Mesenchymal stem cell (in vitro differentiated cells and primary cell): ENCODE results near the gene KDM7A.
A peak's percentile ranks its signal among the peaks of the same experiment; 100 is the strongest.

Experiments used
- DNase-seq: peaks from one replicate; pipeline ENCODE4 v3.0.0-alpha.2; 2013
- H2AFZ ChIP-seq: one replicate; pipeline ENCODE4 v1.6.1; 2013; ENCODE audit warnings: low read depth, mild to moderate bottlenecking, control low read depth, inconsistent platforms, low read length, moderate library complexity
- H2AK5ac ChIP-seq: 2 replicates; pipeline ENCODE4 v1.6.1; 2013; ENCODE audit warnings: low read length, moderate library complexity, mild to moderate bottlenecking, inconsistent platforms; ENCODE audit not compliant: severe bottlenecking
- H2BK120ac ChIP-seq: one replicate; pipeline ENCODE4 v1.6.1; 2013; ENCODE audit warnings: low read depth, mild to moderate bottlenecking, inconsistent platforms, low read length, moderate library complexity
- H2BK12ac ChIP-seq, 2 experiments: one replicate each; pipeline ENCODE4 v1.6.1; 2013; ENCODE audit warnings: inconsistent platforms in 2 of 2, low read length in 2 of 2, mild to moderate bottlenecking in 2 of 2, moderate library complexity in 2 of 2, control low read depth in 1 of 2
- H2BK15ac ChIP-seq: one replicate; pipeline ENCODE4 v1.6.1; 2013; ENCODE audit warnings: mild to moderate bottlenecking, low read depth, inconsistent platforms; ENCODE audit not compliant: poor library complexity, severe bottlenecking
- H2BK5ac ChIP-seq: 2 replicates; pipeline ENCODE4 v1.6.1; 2013; ENCODE audit warnings: low read depth, mild to moderate bottlenecking, low read length, control low read depth, inconsistent platforms; ENCODE audit not compliant: poor library complexity, severe bottlenecking
- H3K14ac ChIP-seq, 2 experiments: one replicate each; pipeline ENCODE4 v1.6.1; 2013; ENCODE audit warnings: inconsistent platforms in 2 of 2, low read length in 2 of 2, control low read depth in 1 of 2, mild to moderate bottlenecking in 1 of 2, moderate library complexity in 1 of 2
- H3K18ac ChIP-seq, 2 experiments: one replicate each; pipeline ENCODE4 v1.6.1; 2013; ENCODE audit warnings: inconsistent platforms in 2 of 2, low read length in 2 of 2, control low read depth in 1 of 2, low read depth in 1 of 2, mild to moderate bottlenecking in 1 of 2
- H3K23ac ChIP-seq, 2 experiments: one replicate each; pipeline ENCODE4 v1.6.1; 2013; ENCODE audit warnings: inconsistent platforms in 2 of 2, low read length in 2 of 2, mild to moderate bottlenecking in 2 of 2, moderate library complexity in 2 of 2, control low read depth in 1 of 2
- H3K27ac ChIP-seq: 2 replicates; pipeline ENCODE4 v1.5.1; 2013; ENCODE audit warnings: mild to moderate bottlenecking, moderate library complexity, low read length, control low read depth, inconsistent platforms; ENCODE audit not compliant: poor library complexity, severe bottlenecking
- H3K27me3 ChIP-seq, 2 experiments: 2 replicates each; pipeline versions ENCODE4 v1.6.1 to v1.7.0; 2013; ENCODE audit warnings: low read length in 2 of 2, mild to moderate bottlenecking in 2 of 2, moderate library complexity in 2 of 2, control low read depth in 1 of 2, inconsistent platforms in 1 of 2; ENCODE audit not compliant: control insufficient read depth in 1 of 2, insufficient read depth in 1 of 2
- H3K36me3 ChIP-seq, 2 experiments: 2 replicates each; pipeline versions ENCODE4 v1.6.1 to v1.7.0; 2013; ENCODE audit warnings: low read length in 2 of 2, control low read depth in 1 of 2, inconsistent platforms in 1 of 2, low read depth in 1 of 2, mild to moderate bottlenecking in 1 of 2; ENCODE audit not compliant: insufficient read depth in 2 of 2, control insufficient read depth in 1 of 2
- H3K4ac ChIP-seq, 2 experiments: one replicate each; pipeline ENCODE4 v1.6.1; 2013; ENCODE audit warnings: inconsistent platforms in 2 of 2, low read length in 2 of 2, mild to moderate bottlenecking in 2 of 2, moderate library complexity in 2 of 2, control low read depth in 1 of 2, low read depth in 1 of 2
- H3K4me1 ChIP-seq: 2 replicates; pipeline ENCODE4 v1.6.1; 2013; ENCODE audit warnings: low read depth, low read length, control low read depth; ENCODE audit not compliant: control insufficient read depth, insufficient read depth
- H3K4me2 ChIP-seq: 2 replicates; pipeline ENCODE4 v1.6.1; 2013; ENCODE audit warnings: low read length, mild to moderate bottlenecking, inconsistent platforms; ENCODE audit not compliant: poor library complexity, severe bottlenecking
- H3K4me3 ChIP-seq, 2 experiments: 2 replicates each; pipeline versions ENCODE4 v1.5.1 to v1.7.0; 2013; ENCODE audit warnings: low read length in 2 of 2, mild to moderate bottlenecking in 2 of 2, control low read depth in 1 of 2, low read depth in 1 of 2; ENCODE audit not compliant: insufficient read depth in 1 of 2
- H3K79me1 ChIP-seq: replicated peaks from 2 replicates; pipeline ENCODE4 v1.6.1; 2013; ENCODE audit warnings: mild to moderate bottlenecking, control low read depth, low read length, inconsistent platforms; ENCODE audit not compliant: poor library complexity, severe bottlenecking
- H3K9ac ChIP-seq: 2 replicates; pipeline ENCODE4 v1.7.0; 2013; ENCODE audit warnings: mild to moderate bottlenecking, low read length, moderate library complexity
- H3K9me3 ChIP-seq: 2 replicates; pipeline ENCODE4 v1.7.0; 2013; ENCODE audit warnings: mild to moderate bottlenecking, low read length; ENCODE audit not compliant: control insufficient read depth
- H4K8ac ChIP-seq: one replicate; pipeline ENCODE4 v1.6.1; 2013; ENCODE audit warnings: inconsistent platforms, mild to moderate bottlenecking, low read length, moderate library complexity
- H4K91ac ChIP-seq: one replicate; pipeline ENCODE4 v1.6.1; 2013; ENCODE audit warnings: mild to moderate bottlenecking, low read length, inconsistent platforms
- WGBS: methylation state at CpG from one replicate; pipeline ENCODE4 v1.1.7; 2013; ENCODE audit warnings: mixed read lengths; 5-methylcytosine and 5-hydroxymethylcytosine counted together

KDM7A gene

GRCh38 chr7:140060788-140061606, 115.8 kb downstream of the KDM7A start:
- Histone ChIP-seq H3K27me3 (no peaks in the 10 kb centered on the region), H3K9ac (no peak overlapping the region), H2AK5ac (no peak overlapping the region), H3K4me3 (peak overlapping the region in 1 of 2 experiments; percentile 85), H3K23ac (no peak overlapping the region), H2BK15ac (no peak overlapping the region), H4K91ac (no peak overlapping the region), H3K36me3 (peaks cover 4 to 9% of the 10 kb centered on the region in 2 experiments), H3K4me1 (peaks cover 20% of the 10 kb centered on the region), H3K18ac (peak overlapping the region in 1 of 2 experiments; percentile 29), H3K4me2 (no peak overlapping the region), H3K14ac (no peak overlapping the region), H4K8ac (no peak overlapping the region), H2AFZ (no peak overlapping the region), H3K9me3 (no peaks in the 10 kb centered on the region), H3K27ac (no peak overlapping the region), H2BK120ac (no peak overlapping the region), H3K4ac (no peak overlapping the region), H2BK5ac (no peak overlapping the region), H3K79me1 (peaks cover 24% of the 10 kb centered on the region), H2BK12ac (no peak overlapping the region)
- peak; percentile 38 for DNase-seq
- 97% methylated on average over 11 of the region's 11 CpGs for WGBS

- WGBS, result 94% methylated on average over 3 of the region's 3 CpGs
- Histone ChIP-seq H3K4me3 (no peak overlapping the region), H3K18ac (no peak overlapping the region), H2BK15ac (no peak overlapping the region), H3K23ac (peak overlapping the region in 1 of 2 experiments; percentile 42), H3K4ac (no peak overlapping the region), H3K27ac (no peak overlapping the region), H2AK5ac (no peak overlapping the region), H3K9ac (no peak overlapping the region), H3K79me1 (peaks cover 27% of the 10 kb centered on the region), H3K4me2 (no peak overlapping the region), H2BK120ac (no peak overlapping the region), H2BK5ac (no peak overlapping the region), H3K9me3 (no peaks in the 10 kb centered on the region), H4K91ac (no peak overlapping the region), H3K4me1 (peaks cover 20% of the 10 kb centered on the region), H2BK12ac (no peak overlapping the region), H3K27me3 (no peaks in the 10 kb centered on the region), H3K36me3 (peaks cover 4 to 16% of the 10 kb centered on the region in 2 experiments), H4K8ac (no peak overlapping the region), H3K14ac (no peak overlapping the region), H2AFZ (no peak overlapping the region)
- no peak for DNase-seq
These were observed 116.5 kb downstream of the KDM7A start for GRCh38 chr7:140060243-140060630.

GRCh38 chr7:140059273-140060242, 117.2 kb downstream of the KDM7A start:
- no peak overlapping the region for H2AK5ac ChIP-seq
- peak overlapping the region in 1 of 2 experiments; percentile 42 for H3K23ac ChIP-seq
- no peak overlapping the region for H2BK15ac ChIP-seq
- no peak overlapping the region for H3K4ac ChIP-seq
- peaks cover 4 to 18% of the 10 kb centered on the region in 2 experiments for H3K36me3 ChIP-seq
- H2BK12ac ChIP-seq, result no peak overlapping the region
- H3K27me3 ChIP-seq, result no peaks in the 10 kb centered on the region
- no peak overlapping the region for H3K4me2 ChIP-seq
- no peak overlapping the region for H3K9ac ChIP-seq
- peaks cover 27% of the 10 kb centered on the region for H3K79me1 ChIP-seq
- H3K18ac ChIP-seq, result no peak overlapping the region
- H3K27ac ChIP-seq, result no peak overlapping the region
- DNase-seq, result peak; percentile 89
- H3K14ac ChIP-seq, result no peak overlapping the region
- H2AFZ ChIP-seq, result no peak overlapping the region
- H3K4me3 ChIP-seq, result no peak overlapping the region
- no peak overlapping the region for H2BK5ac ChIP-seq
- no peak overlapping the region for H2BK120ac ChIP-seq
- H3K4me1 ChIP-seq, result peaks cover 20% of the 10 kb centered on the region
- no peaks in the 10 kb centered on the region for H3K9me3 ChIP-seq
- 88% methylated on average over 11 of the region's 12 CpGs for WGBS
- H4K91ac ChIP-seq, result no peak overlapping the region
- no peak overlapping the region for H4K8ac ChIP-seq

- 97% methylated on average over 7 of the region's 7 CpGs for WGBS
- no peak for DNase-seq
These were observed 118.3 kb downstream of the KDM7A start for GRCh38 chr7:140058517-140058916.

More at GRCh38 chr7:140058517-140058916, 118.3 kb downstream of the KDM7A start:
- Histone ChIP-seq H2BK5ac (no peak overlapping the region), H2AK5ac (no peak overlapping the region), H2BK120ac (no peak overlapping the region), H2BK12ac (no peak overlapping the region), H2BK15ac (no peak overlapping the region), H3K4me3 (no peak overlapping the region), H3K36me3 (peaks cover 4 to 29% of the 10 kb centered on the region in 2 experiments), H3K27ac (no peak overlapping the region), H3K9ac (no peak overlapping the region), H3K23ac (no peak overlapping the region), H4K91ac (no peak overlapping the region), H3K9me3 (no peaks in the 10 kb centered on the region), H3K27me3 (no peaks in the 10 kb centered on the region), H3K18ac (no peak overlapping the region), H4K8ac (no peak overlapping the region), H2AFZ (no peak overlapping the region), H3K4me2 (no peak overlapping the region), H3K4ac (no peak overlapping the region), H3K79me1 (peaks cover 27% of the 10 kb centered on the region), H3K14ac (no peak overlapping the region), H3K4me1 (peaks cover 20% of the 10 kb centered on the region)
